HepG2 (cell line): ENCODE results near the gene P4HB. TPM values are rescaled to one million over a fixed set of nuclear protein-coding genes. Genes with fewer than 3 reads are reported as not detected.

Experiments used
- BORCS8-MEF2B ChIP-seq: sonication (generic); formaldehyde crosslinking; IDR thresholded peaks from 2 replicates; pipeline ENCODE4 v1.8.0; 2022; ENCODE audit warnings: mild to moderate bottlenecking, missing genetic modification reagents
- ETV5 ChIP-seq: IDR thresholded peaks from 2 replicates; pipeline ENCODE4 v1.6.1; 2018; ENCODE audit warnings: missing biosample characterization, missing genetic modification reagents, inconsistent platforms, borderline replicate concordance
- FOXM1 ChIP-seq: sonication (generic); formaldehyde crosslinking; IDR thresholded peaks from 2 replicates; pipeline ENCODE4 v1.5.0; 2020; ENCODE audit warnings: missing genetic modification reagents
- KDM5A ChIP-seq: fragments of 200-600 bp; sonication (generic); IDR thresholded peaks from 2 replicates; pipeline ENCODE4 v1.7.0; 2018; ENCODE audit warnings: antibody characterized with exemption, mild to moderate bottlenecking, low read length, borderline replicate concordance
- KDM6A ChIP-seq: IDR thresholded peaks from 2 replicates; pipeline ENCODE4 v1.6.1; 2016; ENCODE audit warnings: low read depth
- MATR3 ChIP-seq: sonication (generic); formaldehyde crosslinking; IDR thresholded peaks from 2 replicates; pipeline ENCODE4 v1.4.0; 2020; ENCODE audit warnings: missing genetic modification reagents
- PHF21A ChIP-seq: sonication (generic); formaldehyde crosslinking; IDR thresholded peaks from 2 replicates; pipeline ENCODE4 v1.5.0; 2020; ENCODE audit warnings: mild to moderate bottlenecking, missing genetic modification reagents
- PTBP1 ChIP-seq: fragments of 200-400 bp; formaldehyde crosslinking; IDR thresholded peaks from 2 replicates; pipeline ENCODE4 v1.6.1; 2018; ENCODE audit warnings: low read length, low read depth; ENCODE audit not compliant: poor library complexity, severe bottlenecking
- RBFOX2 ChIP-seq: fragments of 200-400 bp; formaldehyde crosslinking; IDR thresholded peaks from 2 replicates; pipeline ENCODE4 v1.6.1; 2017; ENCODE audit warnings: low read depth, mild to moderate bottlenecking, low read length
- RCOR2 ChIP-seq: IDR thresholded peaks from 2 replicates; pipeline ENCODE4 v1.6.1; 2016; ENCODE audit warnings: missing biosample characterization, missing genetic modification reagents
- RELA ChIP-seq: sonication (generic); formaldehyde crosslinking; IDR thresholded peaks from 2 replicates; pipeline ENCODE4 v1.4.0; 2020; ENCODE audit warnings: missing genetic modification reagents
- RFX5 ChIP-seq: IDR thresholded peaks from 2 replicates; pipeline ENCODE4 v1.6.1; 2011; ENCODE audit warnings: low read depth, low read length, improper control_type of control experiment
- TAF1 ChIP-seq: sonication (generic); formaldehyde crosslinking; IDR thresholded peaks from 2 replicates; pipeline ENCODE4 v1.4.0; 2020; ENCODE audit warnings: missing genetic modification reagents
- ZFP82 ChIP-seq: sonication (generic); formaldehyde crosslinking; IDR thresholded peaks from 2 replicates; pipeline ENCODE4 v1.5.1; 2020; ENCODE audit warnings: mild to moderate bottlenecking, missing genetic modification reagents, borderline replicate concordance
- ZNF501 ChIP-seq: sonication (generic); formaldehyde crosslinking; IDR thresholded peaks from 2 replicates; pipeline ENCODE4 v1.5.1; 2020; ENCODE audit warnings: mild to moderate bottlenecking, moderate library complexity, missing genetic modification reagents
- ZNF660 ChIP-seq: sonication (generic); formaldehyde crosslinking; IDR thresholded peaks from 2 replicates; pipeline ENCODE4 v1.5.1; 2020; ENCODE audit warnings: mild to moderate bottlenecking, low read depth, missing genetic modification reagents, borderline replicate concordance
- ZNF674 ChIP-seq: sonication (generic); formaldehyde crosslinking; IDR thresholded peaks from 2 replicates; pipeline ENCODE4 v1.5.0; 2020; ENCODE audit warnings: low read depth, mild to moderate bottlenecking, missing genetic modification reagents
- ZNF724P ChIP-seq: sonication (generic); formaldehyde crosslinking; IDR thresholded peaks from 2 replicates; pipeline ENCODE4 v1.8.0; 2022; ENCODE audit warnings: missing genetic modification reagents, borderline replicate concordance
- ZNF782 ChIP-seq: sonication (generic); formaldehyde crosslinking; IDR thresholded peaks from 2 replicates; pipeline ENCODE4 v1.4.0; 2020; ENCODE audit warnings: missing genetic modification reagents, mild to moderate bottlenecking, borderline replicate concordance
- ZNF792 ChIP-seq: IDR thresholded peaks from 2 replicates; pipeline ENCODE4 v1.6.1; 2016
- ZNF850 ChIP-seq: sonication (generic); formaldehyde crosslinking; conservative IDR thresholded peaks from 2 replicates; pipeline ENCODE4 v1.9.0; 2021; ENCODE audit warnings: mild to moderate bottlenecking, missing genetic modification reagents
- polyA plus RNA-seq, 8 experiments: library from polyadenylated mRNA; depleted of rRNA in 3 of 8; stranded (reverse) in 7 of 8; unstranded in 1 of 8; fragments of >200 nt; fragmentation: Illumina TruSeq in 4 of 8; extraction: Trizol in 4 of 8; gene quantifications; 2 replicates each; pipeline versions ENCODE4 v1.2.1 to v1.2.3, GENCODE V29; 2011 to 2016; ENCODE audit warnings: low read depth in 4 of 8, missing spikeins in 1 of 8, mixed read lengths in 1 of 8; ENCODE audit not compliant: insufficient read depth in 1 of 8
- total RNA-seq, 5 experiments: library from RNA; depleted of rRNA; stranded (reverse); fragments of >200 nt; fragmentation: Illumina TruSeq; extraction: Trizol; gene quantifications; 2 replicates each; pipeline ENCODE4 v1.2.3, GENCODE V29; 2016; ENCODE audit warnings: low read depth in 1 of 5
- TF ChIP-seq, protein P1 (sequence below): sonication (generic); formaldehyde crosslinking; IDR thresholded peaks from 2 replicates; pipeline ENCODE4 v1.5.1; 2020; ENCODE audit warnings: mild to moderate bottlenecking, missing genetic modification reagents, borderline replicate concordance
- TF ChIP-seq, protein P2 (sequence below): sonication (generic); formaldehyde crosslinking; IDR thresholded peaks from 2 replicates; pipeline ENCODE4 v1.4.0; 2020; ENCODE audit warnings: mild to moderate bottlenecking, missing genetic modification reagents, borderline replicate concordance
- TF ChIP-seq, protein P3 (sequence below): sonication (generic); formaldehyde crosslinking; IDR thresholded peaks from 2 replicates; pipeline ENCODE4 v1.5.0; 2020; ENCODE audit warnings: missing genetic modification reagents, mild to moderate bottlenecking, borderline replicate concordance
- TF ChIP-seq, protein P4 (sequence below), 2 experiments: fragments of 450-650 bp in 1 of 2; sonication (generic) in 1 of 2; formaldehyde crosslinking; IDR thresholded peaks; 2 replicates each; pipeline versions ENCODE4 v1.5.0 to v1.8.0; 2020 to 2022; ENCODE audit warnings: mild to moderate bottlenecking in 1 of 2, missing genetic modification reagents in 1 of 2

Gene P4HB
- total and polyA plus RNA-seq, 2 of the 13 experiments (the other 11 are each of a cell fraction or from before 2014, with no cell fraction given): 185 to 782 TPM

DNA sequence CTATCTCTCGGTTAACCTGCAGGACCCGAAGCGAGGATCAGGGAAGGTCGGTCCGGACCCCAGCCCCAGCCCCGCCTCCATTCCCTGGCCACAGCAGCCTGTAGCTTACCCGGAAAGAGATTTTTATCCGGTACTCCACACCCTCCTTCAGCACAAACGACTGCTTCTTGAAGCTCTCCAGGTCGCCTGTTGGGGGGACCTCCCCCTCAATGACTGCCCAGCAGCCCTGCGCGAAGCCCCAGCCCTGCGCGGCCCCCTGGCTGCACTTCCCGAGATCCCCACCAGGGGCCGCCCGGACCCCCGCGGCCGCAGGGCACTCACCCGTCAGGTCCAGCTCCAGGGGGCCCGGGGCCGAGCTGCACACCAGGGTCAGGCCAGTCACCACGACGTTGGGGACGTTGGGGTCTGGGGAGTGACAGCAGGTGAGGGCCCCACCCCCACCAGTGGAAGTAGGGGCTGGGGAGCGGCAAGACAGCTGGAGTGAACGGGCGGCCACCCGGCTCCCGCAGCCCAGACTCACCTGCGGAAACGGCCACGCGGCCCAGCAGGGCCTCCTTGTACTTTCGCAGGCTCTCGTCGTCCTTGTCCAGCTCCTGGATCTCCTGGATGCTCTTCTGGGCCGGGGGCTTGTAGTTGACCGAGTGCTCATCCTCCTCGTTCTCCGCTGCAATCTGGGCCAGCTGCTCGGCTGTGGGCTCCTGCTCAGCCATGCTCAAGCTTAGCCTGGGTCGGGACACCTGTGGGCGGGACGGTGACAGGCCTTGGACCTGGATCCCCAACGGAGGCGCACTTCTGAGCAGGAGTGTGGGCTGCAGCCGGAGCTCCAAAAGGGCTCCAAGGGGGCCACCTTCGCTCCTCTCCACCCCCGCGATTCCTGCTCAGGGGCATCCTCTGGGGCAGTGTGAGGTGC is 9.1 kb upstream of the P4HB start (continued):
- no peak for TF ChIP-seq ZNF850 (CRISPR knock-in tag)
- no peak for TF ChIP-seq RCOR2 (CRISPR knock-in tag)
- no peak for TF ChIP-seq RFX5
- TF ChIP-seq, protein P1, sequence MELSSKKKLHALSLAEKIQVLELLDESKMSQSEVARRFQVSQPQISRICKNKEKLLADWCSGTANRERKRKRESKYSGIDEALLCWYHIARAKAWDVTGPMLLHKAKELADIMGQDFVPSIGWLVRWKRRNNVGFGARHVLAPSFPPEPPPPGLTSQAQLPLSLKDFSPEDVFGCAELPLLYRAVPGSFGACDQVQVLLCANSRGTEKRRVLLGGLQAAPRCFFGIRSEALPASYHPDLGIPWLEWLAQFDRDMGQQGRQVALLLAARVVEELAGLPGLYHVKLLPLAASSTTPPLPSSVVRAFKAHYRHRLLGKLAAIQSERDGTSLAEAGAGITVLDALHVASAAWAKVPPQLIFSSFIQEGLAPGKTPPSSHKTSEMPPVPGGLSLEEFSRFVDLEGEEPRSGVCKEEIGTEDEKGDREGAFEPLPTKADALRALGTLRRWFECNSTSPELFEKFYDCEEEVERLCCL (CRISPR knock-in tag): no peak
- TF ChIP-seq PHF21A (CRISPR knock-in tag): no peak
- TF ChIP-seq RBFOX2: peak; percentile 89
- no peak for TF ChIP-seq MATR3
- no peak for TF ChIP-seq ZNF674
- TF ChIP-seq ZFP82: no peak
- TF ChIP-seq, protein P2, sequence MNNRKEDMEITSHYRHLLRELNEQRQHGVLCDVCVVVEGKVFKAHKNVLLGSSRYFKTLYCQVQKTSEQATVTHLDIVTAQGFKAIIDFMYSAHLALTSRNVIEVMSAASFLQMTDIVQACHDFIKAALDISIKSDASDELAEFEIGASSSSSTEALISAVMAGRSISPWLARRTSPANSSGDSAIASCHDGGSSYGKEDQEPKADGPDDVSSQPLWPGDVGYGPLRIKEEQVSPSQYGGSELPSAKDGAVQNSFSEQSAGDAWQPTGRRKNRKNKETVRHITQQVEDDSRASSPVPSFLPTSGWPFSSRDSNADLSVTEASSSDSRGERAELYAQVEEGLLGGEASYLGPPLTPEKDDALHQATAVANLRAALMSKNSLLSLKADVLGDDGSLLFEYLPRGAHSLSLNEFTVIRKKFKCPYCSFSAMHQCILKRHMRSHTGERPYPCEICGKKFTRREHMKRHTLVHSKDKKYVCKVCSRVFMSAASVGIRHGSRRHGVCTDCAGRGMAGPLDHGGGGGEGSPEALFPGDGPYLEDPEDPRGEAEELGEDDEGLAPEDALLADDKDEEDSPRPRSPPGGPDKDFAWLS (CRISPR knock-in tag): no peak
- no peak for TF ChIP-seq KDM6A (CRISPR knock-in tag)
- peak; percentile 33; the same call in 1 of the 2 replicates for TF ChIP-seq ETV5
- no peak for TF ChIP-seq FOXM1 (CRISPR knock-in tag)
- TF ChIP-seq BORCS8-MEF2B (CRISPR knock-in tag): peak; percentile 58; the same call in 1 of the 2 replicates
- no peak for TF ChIP-seq ZNF660 (CRISPR knock-in tag)
- 0 out of 2 replicates have a peak, but pooled peaks have one; percentile 69 for TF ChIP-seq RELA
- TF ChIP-seq PTBP1: peak; percentile 5
- TF ChIP-seq KDM5A: no peak
- TF ChIP-seq, protein P3, sequence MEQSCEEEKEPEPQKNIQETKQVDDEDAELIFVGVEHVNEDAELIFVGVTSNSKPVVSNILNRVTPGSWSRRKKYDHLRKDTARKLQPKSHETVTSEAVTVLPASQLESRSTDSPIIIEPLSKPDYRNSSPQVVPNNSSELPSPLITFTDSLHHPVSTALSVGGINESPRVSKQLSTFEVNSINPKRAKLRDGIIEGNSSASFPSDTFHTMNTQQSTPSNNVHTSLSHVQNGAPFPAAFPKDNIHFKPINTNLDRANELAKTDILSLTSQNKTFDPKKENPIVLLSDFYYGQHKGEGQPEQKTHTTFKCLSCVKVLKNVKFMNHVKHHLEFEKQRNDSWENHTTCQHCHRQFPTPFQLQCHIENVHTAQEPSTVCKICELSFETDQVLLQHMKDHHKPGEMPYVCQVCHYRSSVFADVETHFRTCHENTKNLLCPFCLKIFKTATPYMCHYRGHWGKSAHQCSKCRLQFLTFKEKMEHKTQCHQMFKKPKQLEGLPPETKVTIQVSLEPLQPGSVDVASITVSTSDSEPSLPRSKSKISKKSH (CRISPR knock-in tag): peak; percentile 14
- TF ChIP-seq, protein P4, sequence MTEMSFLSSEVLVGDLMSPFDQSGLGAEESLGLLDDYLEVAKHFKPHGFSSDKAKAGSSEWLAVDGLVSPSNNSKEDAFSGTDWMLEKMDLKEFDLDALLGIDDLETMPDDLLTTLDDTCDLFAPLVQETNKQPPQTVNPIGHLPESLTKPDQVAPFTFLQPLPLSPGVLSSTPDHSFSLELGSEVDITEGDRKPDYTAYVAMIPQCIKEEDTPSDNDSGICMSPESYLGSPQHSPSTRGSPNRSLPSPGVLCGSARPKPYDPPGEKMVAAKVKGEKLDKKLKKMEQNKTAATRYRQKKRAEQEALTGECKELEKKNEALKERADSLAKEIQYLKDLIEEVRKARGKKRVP (CRISPR knock-in tag; IDR thresholded peaks at IDR 0.05): peak in 1 of 2 experiments; percentile 61; a peak in 1 of 4 replicates
- TF ChIP-seq ZNF782: no peak
- TF ChIP-seq TAF1 (CRISPR knock-in tag): no peak; the same call in 1 of the 2 replicates
- no peak; the same call in 1 of the 2 replicates for TF ChIP-seq ZNF501 (CRISPR knock-in tag)
- TF ChIP-seq ZNF724P: no peak
- no peak for TF ChIP-seq ZNF792 (CRISPR knock-in tag)
